T-helper 1 cell (primary cell): ENCODE data around the gene MSMB.

Experiments
- DNase-seq, 5 donors: peaks; one replicate each; pipeline ENCODE4 v3.0.0-alpha.2; 2012 to 2020

The MSMB gene

GRCh38 chr10:46031648-46032532, 14.2 kb downstream of the MSMB start:
- DNase-seq: no peak

GRCh38 chr10:46030091-46030937, 15.8 kb downstream of the MSMB start, which contains the start of gene NCOA4:
Gene NCOA4, minus strand, starts transcription at chr10:46030623. Its CDS starts 13,943 bp downstream, at chr10:46016680.
- peak; percentile 95 to 97 (median 95) for DNase-seq

- DNase-seq: no peak
These were observed 16.5 kb downstream of the MSMB start for GRCh38 chr10:46029461-46030030.

DNA sequence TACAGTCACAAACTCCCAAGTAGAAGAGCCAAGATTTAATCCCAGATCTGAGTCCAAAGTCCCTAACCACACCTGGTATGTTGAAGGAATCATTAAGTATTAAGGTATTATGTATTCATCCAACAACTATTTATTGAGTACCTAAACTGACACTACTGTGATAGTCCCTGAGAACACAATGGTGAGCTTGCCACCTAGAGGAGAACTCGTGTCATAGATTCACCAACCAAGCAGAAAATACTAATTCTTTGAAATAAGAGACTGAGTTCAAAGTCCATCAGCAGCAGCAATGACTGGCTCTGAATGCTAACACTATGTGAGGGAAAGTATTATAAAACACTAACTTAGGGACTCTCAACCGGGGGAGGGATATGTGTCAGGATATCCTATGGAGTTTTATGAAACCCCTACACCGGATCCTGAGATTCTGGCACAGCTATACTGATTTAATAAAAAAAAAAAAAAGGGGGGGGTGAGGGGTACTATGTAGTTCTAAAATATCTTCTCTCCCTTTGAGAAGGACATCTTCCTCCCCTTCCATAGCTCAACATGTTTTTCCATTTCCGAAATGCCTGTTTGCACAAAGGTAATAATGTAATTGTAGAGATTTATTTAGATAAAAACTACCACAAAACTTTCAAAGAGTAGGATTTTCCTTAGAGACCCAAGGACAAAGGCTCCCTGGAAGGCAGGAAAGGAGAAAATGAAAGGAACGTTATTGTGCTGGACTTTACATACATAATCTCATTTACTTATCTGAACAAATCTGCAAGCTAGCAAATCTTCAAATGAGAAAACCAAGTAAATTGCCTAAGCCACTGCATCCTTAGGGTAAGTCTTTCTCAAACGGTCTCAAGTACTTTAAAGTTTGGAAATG, 17.2 kb downstream of the MSMB start:
- DNase-seq: peak in 2 of 5 donors; percentile 24 to 64

- DNase-seq: no peak
These were observed 20.0 kb downstream of the MSMB start for GRCh38 chr10:46026106-46026505.

DNA sequence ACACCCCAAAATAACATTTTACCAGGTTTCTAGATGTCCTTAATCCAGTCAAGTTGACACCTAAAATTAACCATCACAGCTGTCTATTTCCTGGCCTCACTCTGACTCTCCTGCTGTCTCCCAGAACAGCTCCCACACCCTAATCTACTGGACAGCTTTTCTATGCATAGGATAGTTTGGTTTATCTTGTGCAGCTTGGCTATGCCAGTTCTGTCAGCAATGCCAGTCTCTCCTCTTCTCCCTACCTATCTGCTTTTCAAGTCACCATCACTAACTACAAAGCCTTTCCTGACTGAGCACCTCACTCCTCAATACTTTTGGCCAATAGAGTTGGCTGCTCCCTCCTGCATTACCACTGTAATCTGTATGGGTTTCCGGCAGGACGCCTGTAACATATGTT, 20.7 kb downstream of the MSMB start:
- DNase-seq: no peak

- DNase-seq: no peak
These were observed 21.1 kb downstream of the MSMB start for GRCh38 chr10:46024948-46025347.

GRCh38 chr10:46022978-46023702, 22.9 kb downstream of the MSMB start:
- DNase-seq: peak; percentile 73 to 81 (median 77)

GRCh38 chr10:46020344-46020657, 25.8 kb downstream of the MSMB start:
- no peak for DNase-seq

GRCh38 chr10:46019569-46020343, 26.3 kb downstream of the MSMB start:
- peak in 1 of 5 donors; percentile 17 for DNase-seq

- DNase-seq: no peak
These were observed 26.9 kb downstream of the MSMB start for GRCh38 chr10:46019177-46019528.

- DNase-seq: no peak
These were observed 27.5 kb downstream of the MSMB start for GRCh38 chr10:46018453-46019176.

GRCh38 chr10:46017733-46018132, 28.3 kb downstream of the MSMB start:
- DNase-seq: no peak

GRCh38 chr10:46016811-46017210, 29.3 kb downstream of the MSMB start:
- DNase-seq: no peak

DNA sequence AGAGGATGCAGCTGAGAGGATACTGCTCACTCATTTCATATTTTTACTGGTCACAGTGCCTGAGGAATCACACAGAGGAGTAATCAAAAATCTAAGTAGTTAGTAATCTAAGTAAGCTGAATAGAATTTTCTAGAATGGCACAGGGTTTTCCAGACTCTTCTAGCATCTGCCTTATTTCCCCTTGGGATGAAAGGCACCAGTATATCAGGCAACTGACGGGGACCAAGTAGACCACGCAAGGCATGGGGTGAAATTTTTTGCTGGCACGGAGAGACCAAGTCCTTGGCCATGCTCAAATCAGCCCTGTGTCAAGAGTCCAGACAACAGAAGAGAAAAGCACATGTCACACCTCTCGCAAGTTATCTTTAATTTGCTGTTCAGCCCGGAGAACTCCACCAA, 29.9 kb downstream of the MSMB start:
- no peak for DNase-seq

DNA sequence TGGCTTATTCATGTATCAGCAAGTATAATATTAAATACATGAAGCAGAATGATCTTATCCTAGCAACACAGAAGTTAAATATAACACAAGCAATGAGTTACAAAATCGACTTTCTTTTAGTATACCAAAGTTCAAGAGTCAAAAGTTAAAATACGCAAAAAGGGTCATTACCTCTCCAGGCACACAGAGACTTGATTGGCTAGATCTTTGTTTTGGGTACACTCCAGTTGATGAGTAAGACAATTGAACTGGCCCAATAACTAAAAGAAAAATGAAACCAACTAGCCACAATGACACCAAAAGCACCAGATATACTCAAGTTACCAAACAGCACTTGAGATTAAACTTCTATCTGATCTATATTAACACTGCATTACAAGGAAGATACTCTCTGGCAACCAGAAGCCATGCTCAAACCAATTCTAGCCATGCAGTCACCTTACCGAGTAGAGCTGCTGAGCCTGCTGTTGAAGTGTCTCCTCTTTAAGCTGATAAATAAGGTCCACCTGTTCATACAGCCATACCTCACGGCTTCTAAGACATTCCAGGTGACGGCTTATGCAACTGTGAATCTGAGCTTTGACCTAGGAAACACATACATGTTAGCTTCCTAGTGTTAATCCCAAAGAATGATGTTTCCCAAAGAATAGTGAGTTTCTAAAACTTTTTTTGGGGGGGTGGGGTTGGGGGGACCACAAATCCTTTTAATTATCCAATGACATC, 31.2 kb downstream of the MSMB start:
- no peak for DNase-seq

GRCh38 chr10:46014206-46014605, 31.9 kb downstream of the MSMB start:
- no peak for DNase-seq

DNA sequence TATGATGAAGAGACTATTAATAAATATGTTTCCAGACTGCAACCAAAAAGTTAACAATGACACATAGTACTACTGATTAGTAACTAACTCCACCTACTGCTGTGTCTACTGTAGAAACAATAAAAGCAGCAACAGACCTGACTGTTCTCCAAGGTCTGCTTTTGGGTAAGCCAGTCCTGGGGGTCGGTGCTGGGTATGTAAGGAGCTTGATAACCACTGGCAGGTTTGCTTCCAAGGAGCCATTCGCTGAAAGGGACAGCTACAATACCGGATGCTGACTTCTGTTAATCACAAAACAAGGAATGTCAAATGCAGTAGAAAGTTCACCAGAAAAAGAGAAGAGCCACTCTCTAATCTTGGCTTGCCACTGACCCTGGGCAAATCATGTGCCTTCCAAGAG, 33.3 kb downstream of the MSMB start:
- no peak for DNase-seq

DNA sequence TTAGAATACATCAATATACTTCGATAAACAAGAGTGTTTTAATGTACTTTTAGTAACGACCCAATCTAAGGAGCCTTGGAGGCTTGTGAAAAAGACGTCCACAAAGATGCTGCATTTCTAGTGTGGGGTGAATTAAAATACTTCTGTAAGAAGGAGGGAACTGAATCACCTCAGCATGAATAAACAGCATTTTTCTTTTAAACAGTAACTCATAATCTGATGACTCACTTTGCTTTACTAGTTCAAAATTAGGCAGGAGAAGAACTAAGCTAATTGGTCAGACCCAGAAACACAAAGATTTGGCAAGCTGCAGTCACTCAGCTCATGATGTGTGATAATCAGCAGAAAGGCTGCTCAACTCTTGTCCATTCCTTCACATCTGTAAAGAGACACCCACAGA, 39.9 kb downstream of the MSMB start:
- DNase-seq: no peak

DNA sequence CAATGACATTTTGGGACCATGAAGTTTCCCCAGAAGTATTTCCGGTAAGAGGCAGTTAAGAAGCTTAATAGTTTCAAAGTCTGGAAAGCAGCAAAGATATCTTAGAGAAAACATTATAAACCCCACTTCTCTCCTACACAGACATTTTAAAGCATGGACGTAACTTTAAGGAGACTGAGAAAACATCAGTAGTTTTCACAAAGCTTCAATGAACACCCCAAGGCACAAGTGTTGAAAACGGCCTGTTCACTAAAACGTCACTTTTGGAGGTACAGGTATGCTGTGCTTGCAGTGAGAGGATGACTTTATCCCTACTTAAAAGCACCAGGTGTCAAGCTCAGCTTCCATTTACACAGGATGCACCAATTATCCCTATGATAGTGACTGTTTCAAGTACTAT, 40.7 kb downstream of the MSMB start:
- DNase-seq: no peak
